OCI-LY1 (cell line): Measurements from ENCODE around the gene TMEM88.

Experiments
- CTCF ChIP-seq: fragments of 200-600 bp; sonication (generic), shearing (Covaris generic); IDR thresholded peaks from 2 replicates; pipeline ENCODE4 v1.5.1; 2017; ENCODE audit warnings: mild to moderate bottlenecking, antibody characterized with exemption, low read length, moderate library complexity, mixed read lengths
- EZH2 ChIP-seq: fragments of 200-600 bp; sonication (generic), shearing (Covaris generic); IDR thresholded peaks from 2 replicates; pipeline ENCODE4 v1.8.0; 2017; ENCODE audit warnings: borderline replicate concordance, mixed run types, mild to moderate bottlenecking, antibody characterized with exemption, low read length, moderate library complexity, mixed read lengths

- TF ChIP-seq CTCF, result no peak
- TF ChIP-seq EZH2, result no peak
Measured at GRCh38 chr17:7831233-7831632, 23.6 kb upstream of the TMEM88 start.
